ENCODE results near the gene PRKN.

- peak; percentile 41 to 53 (median 51) for TF ChIP-seq CTCF (IDR thresholded peaks at IDR 0.05)
- no peak for TF ChIP-seq EP300 (IDR thresholded peaks at IDR 0.05; ENCODE audit: low read depth)
- TF ChIP-seq POLR2A (IDR thresholded peaks at IDR 0.05) = no peak
Observed at GRCh38 chr6:161393839-161394364, 1333.7 kb downstream of the PRKN start.
